Measurements from ENCODE around the gene P2RY14. TPM values are rescaled to one million over a fixed set of nuclear protein-coding genes. Genes with fewer than 3 reads are reported as not detected.

Gene P2RY14
- total and polyA plus RNA-seq, 12 donors: 0.17 to 2.4 (median 0.57) TPM; not detected in 1

GRCh38 chr3:151265866-151266265 lies 12.5 kb downstream of the P2RY14 start:
- H3K4me3 ChIP-seq: no peak overlapping the region
- intact Hi-C loops (cut with DNase I): no loop called here
- H3K4me1 ChIP-seq (replicated peaks in 1 of 2): no peaks in the 10 kb centered on the region
- no peaks in the 10 kb centered on the region for H3K9me3 ChIP-seq (replicated peaks in 1 of 3)
- no peaks in the 10 kb centered on the region for H3K36me3 ChIP-seq (replicated peaks in 1 of 2)
- H3K27me3 ChIP-seq: no peaks in the 10 kb centered on the region
- no peak overlapping the region for H3K27ac ChIP-seq
- peak in 1 of 7 donors; percentile 11 for DNase-seq
- TF ChIP-seq CTCF (IDR thresholded peaks at IDR 0.05) (no peak), POLR2A (IDR thresholded peaks at IDR 0.05) (no peak)
- WGBS, 4 donors: 74 to 81% (median 77%) methylated on average over 5 of the region's 5 CpGs

- Histone ChIP-seq H3K4me1 (replicated peaks in 1 of 2) (no peaks in the 10 kb centered on the region), H3K4me3 (no peak overlapping the region), H3K27ac (no peak overlapping the region), H3K9me3 (replicated peaks in 1 of 3) (no peaks in the 10 kb centered on the region), H3K36me3 (replicated peaks in 1 of 2) (no peaks in the 10 kb centered on the region), H3K27me3 (no peaks in the 10 kb centered on the region)
- WGBS, 4 donors: 86 to 91% (median 89%) methylated on average over 5 of the region's 5 CpGs
- DNase-seq: no peak
- TF ChIP-seq POLR2A (IDR thresholded peaks at IDR 0.05): no peak
- TF ChIP-seq CTCF (IDR thresholded peaks at IDR 0.05): no peak
- intact Hi-C loops (cut with DNase I): no loop called here
Measured at GRCh38 chr3:151265166-151265565, 13.2 kb downstream of the P2RY14 start.

- no peaks in the 10 kb centered on the region for H3K4me1 ChIP-seq (replicated peaks in 1 of 2)
- H3K4me3 ChIP-seq: no peak overlapping the region
- WGBS, 4 donors: 83 to 100% (median 96%) methylated on average over 1 of the region's 1 CpG
- DNase-seq: no peak
- H3K36me3 ChIP-seq (replicated peaks in 1 of 2): no peaks in the 10 kb centered on the region
- no peaks in the 10 kb centered on the region for H3K9me3 ChIP-seq (replicated peaks in 1 of 3)
- TF ChIP-seq CTCF (IDR thresholded peaks at IDR 0.05) (no peak), POLR2A (IDR thresholded peaks at IDR 0.05) (no peak)
- no peaks in the 10 kb centered on the region for H3K27me3 ChIP-seq
- H3K27ac ChIP-seq: no peak overlapping the region
- intact Hi-C loops (cut with DNase I): no loop called here
Measured at GRCh38 chr3:151264605-151265004, 13.7 kb downstream of the P2RY14 start.

- Histone ChIP-seq H3K9me3 (replicated peaks in 1 of 3) (no peaks in the 10 kb centered on the region), H3K27me3 (no peaks in the 10 kb centered on the region), H3K36me3 (replicated peaks in 1 of 2) (no peaks in the 10 kb centered on the region), H3K4me1 (replicated peaks in 1 of 2) (no peaks in the 10 kb centered on the region), H3K27ac (no peak overlapping the region), H3K4me3 (no peak overlapping the region)
- WGBS, 4 donors: 81 to 95% (median 86%) methylated on average over 8 of the region's 8 CpGs
- TF ChIP-seq POLR2A (IDR thresholded peaks at IDR 0.05) (no peak), CTCF (IDR thresholded peaks at IDR 0.05) (no peak)
- no peak for DNase-seq
- intact Hi-C loops (cut with DNase I): no loop called here
Measured at GRCh38 chr3:151262871-151263525, 15.3 kb downstream of the P2RY14 start.
